Kidney (tissue), 14 donors: ENCODE data around the gene CLASP1. TPM values are rescaled to one million over a fixed set of nuclear protein-coding genes. Genes with fewer than 3 reads are reported as not detected.

Experiments
- DNase-seq, 5 donors: peaks; one replicate each; pipeline ENCODE4 v3.0.0-alpha.2; 2013 to 2020
- FAIRE-seq: peaks from 2 replicates; lab custom pipeline; 2012; peaks lifted over from hg19 to GRCh38; lab: Jason Lieb, UNC
- H3K27ac ChIP-seq, 2 donors: one replicate each; pipeline ENCODE4 v1.7.0; 2013; ENCODE audit warnings: low read depth in 2 of 2, low read length in 2 of 2, inconsistent platforms in 1 of 2
- H3K27me3 ChIP-seq: one replicate; pipeline ENCODE4 v1.7.1; 2013; ENCODE audit warnings: low read length, inconsistent platforms; ENCODE audit not compliant: control insufficient read depth, insufficient read depth
- H3K36me3 ChIP-seq, 3 donors: one replicate each; pipeline versions ENCODE4 v1.7.0 to v1.7.1; 2013; ENCODE audit warnings: low read length in 3 of 3, control low read depth in 1 of 3, inconsistent platforms in 1 of 3; ENCODE audit not compliant: insufficient read depth in 3 of 3, control insufficient read depth in 2 of 3
- H3K4me1 ChIP-seq, 3 donors: one replicate each; pipeline versions ENCODE4 v1.7.0 to v1.7.1; 2013; ENCODE audit warnings: low read length in 3 of 3, inconsistent platforms in 1 of 3, low read depth in 1 of 3; ENCODE audit not compliant: control insufficient read depth in 2 of 3, insufficient read depth in 2 of 3
- H3K4me3 ChIP-seq, 3 donors: one replicate each; pipeline versions ENCODE4 v1.7.0 to v1.8.1; 2013; ENCODE audit warnings: low read length in 3 of 3, control low read depth in 1 of 3, inconsistent platforms in 1 of 3
- H3K9ac ChIP-seq, 3 donors: one replicate each; pipeline versions ENCODE4 v1.7.0 to v1.7.1; 2013; ENCODE audit warnings: low read length in 3 of 3, control low read depth in 1 of 3, inconsistent platforms in 1 of 3
- H3K9me3 ChIP-seq, 3 donors: one replicate each; pipeline versions ENCODE4 v1.7.0 to v1.7.1; 2013; ENCODE audit warnings: low read length in 3 of 3, control low read depth in 1 of 3, inconsistent platforms in 1 of 3; ENCODE audit not compliant: control insufficient read depth in 2 of 3, insufficient read depth in 1 of 3
- intact Hi-C: fragments of 100-400 bp; cut with DNase I; formaldehyde crosslinking; loops from one replicate; pipeline ENCODE4 v1.11.1; 2022
- polyA plus RNA-seq: library from polyadenylated mRNA; stranded (reverse); fragments of 350-450 nt; fragmentation: Illumina TruSeq; extraction: RNeasy Lipid Tissue Mini Kit (QIAGEN cat#74804); gene quantifications from one replicate; pipeline ENCODE4 v1.2.3, GENCODE V29; 2014; ENCODE audit warnings: low read depth, low replicate concordance; ENCODE audit not compliant: insufficient read depth
- total RNA-seq: library from RNA; stranded (reverse); fragmentation: NEBNext Ultra II Directional; extraction: Animal tissue kit (Norgen Biotek cat#: 25700); gene quantifications from one replicate; pipeline ENCODE4 v1.2.1, GENCODE V29; 2021
- TF ChIP-seq, protein P1 (sequence below): IDR thresholded peaks from 3 replicates; pipeline ENCODE4 v1.5.1; 2012; ENCODE audit warnings: mild to moderate bottlenecking, moderate library complexity, borderline replicate concordance; ENCODE audit not compliant: insufficient read depth; ENCODE audit errors: extremely low read depth
- donor health status: control.
- donor health status: control.
- donor health status: control.
- donor health status: control.
- donor health status: control.
- donor health status: DM: yes; HTN: yes; CAD: no.
- donor health status: Normal renal cell carcinoma (clear cell type).

The CLASP1 gene
- total and polyA plus RNA-seq, 2 donors from 2014 or later: 6.8 to 71.5 TPM

GRCh38 chr2:121329786-121330185 is 319.5 kb downstream of the CLASP1 start:
- Histone ChIP-seq H3K9me3 (no peaks in the 10 kb centered on the region), H3K4me3 (no peak overlapping the region), H3K27ac (no peak overlapping the region), H3K4me1 (peaks cover 0 to 5% (median 4%) of the 10 kb centered on the region in 3 donors), H3K9ac (no peak overlapping the region), H3K36me3 (no peaks in the 10 kb centered on the region), H3K27me3 (no peaks in the 10 kb centered on the region)
- FAIRE-seq (no peak), DNase-seq (no peak)
- intact Hi-C loops: no loop called here
- TF ChIP-seq, protein P1, sequence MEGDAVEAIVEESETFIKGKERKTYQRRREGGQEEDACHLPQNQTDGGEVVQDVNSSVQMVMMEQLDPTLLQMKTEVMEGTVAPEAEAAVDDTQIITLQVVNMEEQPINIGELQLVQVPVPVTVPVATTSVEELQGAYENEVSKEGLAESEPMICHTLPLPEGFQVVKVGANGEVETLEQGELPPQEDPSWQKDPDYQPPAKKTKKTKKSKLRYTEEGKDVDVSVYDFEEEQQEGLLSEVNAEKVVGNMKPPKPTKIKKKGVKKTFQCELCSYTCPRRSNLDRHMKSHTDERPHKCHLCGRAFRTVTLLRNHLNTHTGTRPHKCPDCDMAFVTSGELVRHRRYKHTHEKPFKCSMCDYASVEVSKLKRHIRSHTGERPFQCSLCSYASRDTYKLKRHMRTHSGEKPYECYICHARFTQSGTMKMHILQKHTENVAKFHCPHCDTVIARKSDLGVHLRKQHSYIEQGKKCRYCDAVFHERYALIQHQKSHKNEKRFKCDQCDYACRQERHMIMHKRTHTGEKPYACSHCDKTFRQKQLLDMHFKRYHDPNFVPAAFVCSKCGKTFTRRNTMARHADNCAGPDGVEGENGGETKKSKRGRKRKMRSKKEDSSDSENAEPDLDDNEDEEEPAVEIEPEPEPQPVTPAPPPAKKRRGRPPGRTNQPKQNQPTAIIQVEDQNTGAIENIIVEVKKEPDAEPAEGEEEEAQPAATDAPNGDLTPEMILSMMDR: no peak

DNA sequence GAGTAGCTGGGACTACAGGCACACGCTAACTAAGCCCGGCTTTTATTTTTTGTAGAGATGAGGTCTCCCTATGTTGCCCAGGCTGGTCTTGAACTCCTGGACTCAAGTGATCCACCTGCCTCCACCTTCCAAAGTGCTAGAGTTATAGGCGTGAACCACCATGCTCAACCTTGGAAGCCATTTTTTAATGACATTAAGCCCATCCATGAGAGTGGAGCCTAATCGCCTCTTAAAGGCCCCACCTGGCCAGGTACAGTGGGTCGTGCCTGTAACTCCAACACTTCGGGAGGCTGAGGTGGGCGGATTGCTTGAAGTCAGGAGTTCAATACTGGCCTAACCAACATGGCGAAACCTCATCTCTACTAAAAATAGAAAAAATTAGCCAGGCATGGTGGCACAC is 322.6 kb downstream of the CLASP1 start:
- intact Hi-C loops: no loop called here
- H3K27me3 ChIP-seq: no peaks in the 10 kb centered on the region
- FAIRE-seq: no peak

DNA sequence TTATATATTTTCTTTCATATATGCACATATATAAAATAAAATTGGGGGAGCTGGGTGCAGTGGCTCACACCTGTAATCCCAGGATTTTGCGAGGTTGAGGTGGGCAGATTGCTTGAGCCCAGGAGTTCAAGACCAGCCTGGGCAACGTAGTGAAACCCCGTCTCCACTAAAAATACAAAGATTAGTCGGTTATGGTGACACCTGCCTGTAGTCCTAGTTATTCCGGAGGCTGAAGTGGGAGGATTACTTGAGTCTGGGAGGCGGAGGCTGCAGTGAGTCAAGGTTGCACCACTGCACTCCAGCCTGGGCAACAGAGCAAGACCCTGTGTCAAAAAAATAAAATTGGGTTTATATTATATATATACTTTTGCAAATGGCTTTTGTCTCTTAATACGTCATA is 324.7 kb downstream of the CLASP1 start:
- no peaks in the 10 kb centered on the region for H3K36me3 ChIP-seq
- TF ChIP-seq, protein P1: no peak
- FAIRE-seq: no peak
- no peak overlapping the region for H3K9ac ChIP-seq
- no peak overlapping the region for H3K27ac ChIP-seq
- intact Hi-C loops: no loop called here
- no peaks in the 10 kb centered on the region for H3K9me3 ChIP-seq
- no peak for DNase-seq
- H3K4me3 ChIP-seq: no peak overlapping the region
- no peaks in the 10 kb centered on the region for H3K4me1 ChIP-seq
- no peaks in the 10 kb centered on the region for H3K27me3 ChIP-seq

More for the DNA sequence above, 322.6 kb downstream of the CLASP1 start:
- Histone ChIP-seq H3K4me1 (no peaks in the 10 kb centered on the region), H3K36me3 (no peaks in the 10 kb centered on the region), H3K9ac (no peak overlapping the region), H3K9me3 (no peaks in the 10 kb centered on the region), H3K4me3 (no peak overlapping the region), H3K27ac (no peak overlapping the region)
- no peak for DNase-seq
- TF ChIP-seq, protein P1: no peak

DNA sequence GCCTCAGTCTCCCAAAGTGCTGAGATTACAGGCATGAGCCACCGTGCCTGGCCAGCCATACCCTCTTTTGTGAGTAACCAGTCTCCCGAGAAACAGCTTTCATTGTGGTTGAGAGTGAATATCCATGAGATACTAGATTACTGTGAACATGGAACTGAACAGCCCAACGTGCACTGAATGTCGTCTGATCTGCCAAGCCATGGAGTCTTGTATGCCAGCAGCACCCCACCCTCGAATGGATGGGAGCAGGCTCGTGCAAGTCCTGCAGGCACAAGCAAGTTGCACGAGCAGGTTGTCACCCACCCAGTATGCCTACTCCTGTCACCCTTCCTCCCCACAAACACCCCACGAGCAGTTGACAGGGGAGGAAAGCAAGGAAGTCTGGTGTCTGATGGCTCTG is 327.8 kb downstream of the CLASP1 start:
- intact Hi-C loops: no loop called here
- TF ChIP-seq, protein P1: no peak
- no peaks in the 10 kb centered on the region for H3K9me3 ChIP-seq

More for the DNA sequence above, 327.8 kb downstream of the CLASP1 start:
- Histone ChIP-seq H3K36me3 (no peaks in the 10 kb centered on the region), H3K27ac (no peak overlapping the region), H3K4me1 (no peaks in the 10 kb centered on the region), H3K9ac (no peak overlapping the region), H3K27me3 (no peaks in the 10 kb centered on the region), H3K4me3 (no peak overlapping the region)
- no peak for FAIRE-seq
- no peak for DNase-seq
